WTC11 (cell line): ENCODE results near the gene CYP11A1.

ENCODE experiments used
- ATF1 ChIP-seq: sonication (generic); formaldehyde crosslinking; IDR thresholded peaks from 2 replicates; pipeline ENCODE4 v1.8.1; 2023; ENCODE audit warnings: mild to moderate bottlenecking, moderate library complexity, missing genetic modification reagents
- CBFB ChIP-seq: sonication (generic); formaldehyde crosslinking; IDR thresholded peaks from 2 replicates; pipeline ENCODE4 v1.8.1; 2022; ENCODE audit warnings: mild to moderate bottlenecking, low read depth, missing genetic modification reagents
- FOXP1 ChIP-seq: sonication (generic); formaldehyde crosslinking; IDR thresholded peaks from 2 replicates; pipeline ENCODE4 v1.8.0; 2022; ENCODE audit warnings: missing genetic modification reagents, mild to moderate bottlenecking, moderate library complexity, borderline replicate concordance
- RELA ChIP-seq: sonication (generic); formaldehyde crosslinking; IDR thresholded peaks from 2 replicates; pipeline ENCODE4 v1.8.1; 2022; ENCODE audit warnings: missing genetic modification reagents, mild to moderate bottlenecking, borderline replicate concordance
- TP53 ChIP-seq: sonication (generic); formaldehyde crosslinking; IDR thresholded peaks from 2 replicates; pipeline ENCODE4 v1.8.1; 2023; ENCODE audit warnings: mild to moderate bottlenecking, missing genetic modification reagents
- ZBTB21 ChIP-seq: sonication (generic); formaldehyde crosslinking; IDR thresholded peaks from 2 replicates; pipeline ENCODE4 v1.8.1; 2023; ENCODE audit warnings: mild to moderate bottlenecking, missing genetic modification reagents, borderline replicate concordance
- TF ChIP-seq, protein P1 (sequence below): fragments of 200-600 bp; IDR thresholded peaks from 2 replicates; pipeline ENCODE4 v1.8.0; 2022; ENCODE audit warnings: antibody characterized with exemption
- TF ChIP-seq, protein P2 (sequence below): sonication (generic); formaldehyde crosslinking; IDR thresholded peaks from 2 replicates; pipeline ENCODE4 v1.8.1; 2023; ENCODE audit warnings: mild to moderate bottlenecking, missing genetic modification reagents, borderline replicate concordance
- TF ChIP-seq, protein P3 (sequence below): sonication (generic); formaldehyde crosslinking; IDR thresholded peaks from 2 replicates; pipeline ENCODE4 v1.8.1; 2022; ENCODE audit warnings: low read depth, mild to moderate bottlenecking, moderate library complexity, missing genetic modification reagents, borderline replicate concordance
- TF ChIP-seq, protein P4 (sequence below): sonication (generic); formaldehyde crosslinking; IDR thresholded peaks from 2 replicates; pipeline ENCODE4 v1.8.0; 2022; ENCODE audit warnings: mild to moderate bottlenecking, missing genetic modification reagents
- TF ChIP-seq, protein P5 (sequence below): sonication (generic); formaldehyde crosslinking; IDR thresholded peaks from 2 replicates; pipeline ENCODE4 v1.8.1; 2023; ENCODE audit warnings: mild to moderate bottlenecking, missing genetic modification reagents, moderate library complexity
- TF ChIP-seq, protein P6 (sequence below): sonication (generic); formaldehyde crosslinking; IDR thresholded peaks from 2 replicates; pipeline ENCODE4 v1.8.1; 2023; ENCODE audit warnings: mild to moderate bottlenecking, missing genetic modification reagents

DNA sequence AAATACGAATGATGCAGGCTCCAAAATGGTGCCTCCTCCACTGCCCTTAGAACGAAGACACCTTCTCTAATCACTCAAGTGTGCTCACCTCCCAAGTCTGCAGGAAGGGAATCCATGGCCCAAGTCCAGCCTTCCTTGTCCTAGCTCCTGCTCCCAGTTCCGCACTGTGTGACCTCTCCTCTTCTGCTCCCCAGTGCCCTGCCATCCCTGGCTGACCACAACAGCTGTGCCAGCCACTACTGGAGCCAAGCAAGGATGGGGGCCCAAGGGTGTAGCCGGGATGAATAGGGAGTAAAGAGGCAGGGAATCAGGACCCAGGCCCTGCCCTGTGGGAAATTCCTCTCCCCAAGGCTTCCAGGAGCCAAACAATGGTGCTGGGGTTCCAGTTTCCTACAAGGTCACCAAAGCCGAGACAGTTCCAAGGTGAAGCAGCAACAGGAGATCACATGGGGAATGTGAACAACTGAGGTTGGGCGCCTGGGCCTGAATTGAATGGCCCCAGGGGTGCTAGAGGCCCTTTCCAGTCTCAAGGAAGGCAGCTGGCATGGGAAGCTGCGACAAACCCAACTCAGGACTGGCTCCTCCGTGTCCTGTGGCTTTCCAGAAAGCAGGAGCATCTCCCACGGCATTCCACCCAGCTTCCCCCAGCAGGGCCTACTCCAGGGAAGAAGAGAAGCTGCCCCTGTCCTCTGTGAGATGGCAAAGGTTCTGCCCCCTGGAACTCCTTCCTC lies 46.1 kb upstream of the CYP11A1 start:
- TF ChIP-seq, protein P1, sequence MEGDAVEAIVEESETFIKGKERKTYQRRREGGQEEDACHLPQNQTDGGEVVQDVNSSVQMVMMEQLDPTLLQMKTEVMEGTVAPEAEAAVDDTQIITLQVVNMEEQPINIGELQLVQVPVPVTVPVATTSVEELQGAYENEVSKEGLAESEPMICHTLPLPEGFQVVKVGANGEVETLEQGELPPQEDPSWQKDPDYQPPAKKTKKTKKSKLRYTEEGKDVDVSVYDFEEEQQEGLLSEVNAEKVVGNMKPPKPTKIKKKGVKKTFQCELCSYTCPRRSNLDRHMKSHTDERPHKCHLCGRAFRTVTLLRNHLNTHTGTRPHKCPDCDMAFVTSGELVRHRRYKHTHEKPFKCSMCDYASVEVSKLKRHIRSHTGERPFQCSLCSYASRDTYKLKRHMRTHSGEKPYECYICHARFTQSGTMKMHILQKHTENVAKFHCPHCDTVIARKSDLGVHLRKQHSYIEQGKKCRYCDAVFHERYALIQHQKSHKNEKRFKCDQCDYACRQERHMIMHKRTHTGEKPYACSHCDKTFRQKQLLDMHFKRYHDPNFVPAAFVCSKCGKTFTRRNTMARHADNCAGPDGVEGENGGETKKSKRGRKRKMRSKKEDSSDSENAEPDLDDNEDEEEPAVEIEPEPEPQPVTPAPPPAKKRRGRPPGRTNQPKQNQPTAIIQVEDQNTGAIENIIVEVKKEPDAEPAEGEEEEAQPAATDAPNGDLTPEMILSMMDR: no peak
- TF ChIP-seq ATF1 (CRISPR knock-in tag) (no peak), FOXP1 (CRISPR knock-in tag) (no peak), RELA (CRISPR knock-in tag) (no peak), ZBTB21 (CRISPR knock-in tag) (no peak), TP53 (CRISPR knock-in tag) (no peak), CBFB (CRISPR knock-in tag) (no peak)
- TF ChIP-seq, protein P2, sequence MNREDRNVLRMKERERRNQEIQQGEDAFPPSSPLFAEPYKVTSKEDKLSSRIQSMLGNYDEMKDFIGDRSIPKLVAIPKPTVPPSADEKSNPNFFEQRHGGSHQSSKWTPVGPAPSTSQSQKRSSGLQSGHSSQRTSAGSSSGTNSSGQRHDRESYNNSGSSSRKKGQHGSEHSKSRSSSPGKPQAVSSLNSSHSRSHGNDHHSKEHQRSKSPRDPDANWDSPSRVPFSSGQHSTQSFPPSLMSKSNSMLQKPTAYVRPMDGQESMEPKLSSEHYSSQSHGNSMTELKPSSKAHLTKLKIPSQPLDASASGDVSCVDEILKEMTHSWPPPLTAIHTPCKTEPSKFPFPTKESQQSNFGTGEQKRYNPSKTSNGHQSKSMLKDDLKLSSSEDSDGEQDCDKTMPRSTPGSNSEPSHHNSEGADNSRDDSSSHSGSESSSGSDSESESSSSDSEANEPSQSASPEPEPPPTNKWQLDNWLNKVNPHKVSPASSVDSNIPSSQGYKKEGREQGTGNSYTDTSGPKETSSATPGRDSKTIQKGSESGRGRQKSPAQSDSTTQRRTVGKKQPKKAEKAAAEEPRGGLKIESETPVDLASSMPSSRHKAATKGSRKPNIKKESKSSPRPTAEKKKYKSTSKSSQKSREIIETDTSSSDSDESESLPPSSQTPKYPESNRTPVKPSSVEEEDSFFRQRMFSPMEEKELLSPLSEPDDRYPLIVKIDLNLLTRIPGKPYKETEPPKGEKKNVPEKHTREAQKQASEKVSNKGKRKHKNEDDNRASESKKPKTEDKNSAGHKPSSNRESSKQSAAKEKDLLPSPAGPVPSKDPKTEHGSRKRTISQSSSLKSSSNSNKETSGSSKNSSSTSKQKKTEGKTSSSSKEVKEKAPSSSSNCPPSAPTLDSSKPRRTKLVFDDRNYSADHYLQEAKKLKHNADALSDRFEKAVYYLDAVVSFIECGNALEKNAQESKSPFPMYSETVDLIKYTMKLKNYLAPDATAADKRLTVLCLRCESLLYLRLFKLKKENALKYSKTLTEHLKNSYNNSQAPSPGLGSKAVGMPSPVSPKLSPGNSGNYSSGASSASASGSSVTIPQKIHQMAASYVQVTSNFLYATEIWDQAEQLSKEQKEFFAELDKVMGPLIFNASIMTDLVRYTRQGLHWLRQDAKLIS: no peak
- TF ChIP-seq, protein P3, sequence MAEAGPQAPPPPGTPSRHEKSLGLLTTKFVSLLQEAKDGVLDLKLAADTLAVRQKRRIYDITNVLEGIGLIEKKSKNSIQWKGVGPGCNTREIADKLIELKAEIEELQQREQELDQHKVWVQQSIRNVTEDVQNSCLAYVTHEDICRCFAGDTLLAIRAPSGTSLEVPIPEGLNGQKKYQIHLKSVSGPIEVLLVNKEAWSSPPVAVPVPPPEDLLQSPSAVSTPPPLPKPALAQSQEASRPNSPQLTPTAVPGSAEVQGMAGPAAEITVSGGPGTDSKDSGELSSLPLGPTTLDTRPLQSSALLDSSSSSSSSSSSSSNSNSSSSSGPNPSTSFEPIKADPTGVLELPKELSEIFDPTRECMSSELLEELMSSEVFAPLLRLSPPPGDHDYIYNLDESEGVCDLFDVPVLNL (CRISPR knock-in tag): no peak
- TF ChIP-seq, protein P4, sequence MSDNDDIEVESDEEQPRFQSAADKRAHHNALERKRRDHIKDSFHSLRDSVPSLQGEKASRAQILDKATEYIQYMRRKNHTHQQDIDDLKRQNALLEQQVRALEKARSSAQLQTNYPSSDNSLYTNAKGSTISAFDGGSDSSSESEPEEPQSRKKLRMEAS (CRISPR knock-in tag): no peak
- TF ChIP-seq, protein P5, sequence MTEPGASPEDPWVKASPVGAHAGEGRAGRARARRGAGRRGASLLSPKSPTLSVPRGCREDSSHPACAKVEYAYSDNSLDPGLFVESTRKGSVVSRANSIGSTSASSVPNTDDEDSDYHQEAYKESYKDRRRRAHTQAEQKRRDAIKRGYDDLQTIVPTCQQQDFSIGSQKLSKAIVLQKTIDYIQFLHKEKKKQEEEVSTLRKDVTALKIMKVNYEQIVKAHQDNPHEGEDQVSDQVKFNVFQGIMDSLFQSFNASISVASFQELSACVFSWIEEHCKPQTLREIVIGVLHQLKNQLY (CRISPR knock-in tag): no peak
- TF ChIP-seq, protein P6, sequence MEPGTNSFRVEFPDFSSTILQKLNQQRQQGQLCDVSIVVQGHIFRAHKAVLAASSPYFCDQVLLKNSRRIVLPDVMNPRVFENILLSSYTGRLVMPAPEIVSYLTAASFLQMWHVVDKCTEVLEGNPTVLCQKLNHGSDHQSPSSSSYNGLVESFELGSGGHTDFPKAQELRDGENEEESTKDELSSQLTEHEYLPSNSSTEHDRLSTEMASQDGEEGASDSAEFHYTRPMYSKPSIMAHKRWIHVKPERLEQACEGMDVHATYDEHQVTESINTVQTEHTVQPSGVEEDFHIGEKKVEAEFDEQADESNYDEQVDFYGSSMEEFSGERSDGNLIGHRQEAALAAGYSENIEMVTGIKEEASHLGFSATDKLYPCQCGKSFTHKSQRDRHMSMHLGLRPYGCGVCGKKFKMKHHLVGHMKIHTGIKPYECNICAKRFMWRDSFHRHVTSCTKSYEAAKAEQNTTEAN (CRISPR knock-in tag): no peak
